Activated CD4-positive, CD25-positive, alpha-beta regulatory T cell treated with anti-CD3 and anti-CD28 coated beads, Interleukin-2, amount 50 U/mL, for 16 hours (primary cell): ENCODE results near the gene ESRRB.

Source experiments
- DNase-seq: peaks from one replicate; pipeline ENCODE4 v3.0.0-alpha.2; 2020; ENCODE audit warnings: low read depth, low spot score

The ESRRB gene

GRCh38 chr14:76541594-76542219 lies 165.8 kb downstream of the ESRRB start:
- DNase-seq = no peak

GRCh38 chr14:76546426-76547221 lies 170.7 kb downstream of the ESRRB start:
- no peak for DNase-seq

GRCh38 chr14:76547831-76548230 lies 171.9 kb downstream of the ESRRB start:
- no peak for DNase-seq

GRCh38 chr14:76550534-76550933 lies 174.6 kb downstream of the ESRRB start:
- DNase-seq = no peak

DNA sequence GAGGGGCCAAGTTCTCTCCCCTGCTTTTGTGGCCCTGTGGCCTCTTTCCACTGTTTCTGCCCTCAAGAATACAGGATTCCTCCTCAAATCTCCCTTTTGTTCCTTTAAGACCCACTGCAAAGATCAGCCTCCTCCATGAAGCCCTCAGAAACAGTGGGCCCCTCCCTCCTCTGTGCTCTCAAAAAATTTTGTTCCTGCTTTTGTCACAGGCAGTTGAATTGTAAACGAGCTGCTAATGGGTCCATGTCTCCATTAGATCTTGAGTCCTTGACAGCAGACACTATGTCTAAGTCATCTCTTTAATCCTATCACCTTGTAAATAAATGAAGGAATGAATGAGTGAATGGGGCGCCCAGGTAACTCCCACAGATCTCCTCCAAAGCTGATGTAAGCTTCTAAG lies 175.2 kb downstream of the ESRRB start:
- no peak for DNase-seq
